GM12873 (cell line): Measurements from ENCODE around the gene RCSD1.

Experiments
- CTCF ChIP-seq: IDR thresholded peaks from 2 replicates; pipeline ENCODE4 v1.5.1; 2012; ENCODE audit warnings: low read depth, mild to moderate bottlenecking, moderate library complexity, low read length, control low read depth; ENCODE audit not compliant: insufficient read depth; ENCODE audit errors: missing control alignments

RCSD1 gene

GRCh38 chr1:167663002-167663772, 33.2 kb downstream of the RCSD1 start:
- TF ChIP-seq CTCF = no peak

GRCh38 chr1:167665469-167665868, 35.4 kb downstream of the RCSD1 start:
- TF ChIP-seq CTCF = no peak

GRCh38 chr1:167666416-167666815, 36.4 kb downstream of the RCSD1 start:
- no peak for TF ChIP-seq CTCF

- no peak for TF ChIP-seq CTCF
These were observed 37.5 kb downstream of the RCSD1 start for GRCh38 chr1:167667536-167667935.

- no peak for TF ChIP-seq CTCF
These were observed 38.1 kb downstream of the RCSD1 start for GRCh38 chr1:167668108-167668507.

GRCh38 chr1:167669209-167670124, 39.4 kb downstream of the RCSD1 start:
- TF ChIP-seq CTCF = no peak

GRCh38 chr1:167670563-167670962, 40.5 kb downstream of the RCSD1 start:
- no peak for TF ChIP-seq CTCF
